A549 (cell line): ENCODE data around the gene TAF11L3. TPM values are rescaled to one million over a fixed set of nuclear protein-coding genes. Genes with fewer than 3 reads are reported as not detected.
"Not testable (repeated sequence)": the region's sequence is repeated elsewhere in the genome, so short reads cannot be mapped to it uniquely, and the experiment has no call there.

Experiments used
- ATAC-seq, 2 experiments: fragments of 200-7000 bp in 1 of 2; fragments of >200 bp in 1 of 2; cut with Nextera tagmentation in 1 of 2; cut with Tn5 transposase in 1 of 2; 3 replicates each; pipeline versions ENCODE4 v1.8.0 to v1.9.1; 2018 to 2020; ENCODE audit warnings: mild to moderate bottlenecking in 1 of 2, moderate library complexity in 1 of 2
- CTCF ChIA-PET: fragments of 300-600 bp; sonication (Branson Sonifier 250); formaldehyde crosslinking; extraction: SDS; loops from one replicate; lab custom pipeline; 2021; ENCODE audit warnings: antibody characterized with exemption, inconsistent platforms; lab: Yijun Ruan, JAX
- POLR2A ChIA-PET: fragments of 350-600 bp; formaldehyde crosslinking; extraction: SDS; loops from one replicate; lab custom pipeline; 2021; ENCODE audit warnings: antibody characterized with exemption, inconsistent platforms; lab: Yijun Ruan, JAX
- DNase-seq, 2 experiments: peaks; one replicate each; pipeline versions ENCODE4 v3.0.0 to v3.0.0-alpha.2; 2011 to 2016; ENCODE audit warnings: low read depth in 1 of 2, low spot score in 1 of 2
- FAIRE-seq: peaks from 2 replicates; lab custom pipeline; 2011; peaks lifted over from hg19 to GRCh38; lab: Jason Lieb, UNC
- H3K27ac ChIP-seq, 2 experiments: fragments of >200 bp; sonication (Bioruptor Twin); formaldehyde crosslinking; 3 replicates each; pipeline ENCODE4 v1.5.1; 2016 to 2017
- H3K4me1 ChIP-seq: fragments of >200 bp; sonication (Bioruptor Twin); formaldehyde crosslinking; 3 replicates; pipeline ENCODE4 v1.6.1; 2016
- H3K4me2 ChIP-seq: fragments of >200 bp; sonication (Bioruptor Twin); formaldehyde crosslinking; 3 replicates; pipeline ENCODE4 v1.6.1; 2016
- H3K4me3 ChIP-seq: fragments of >200 bp; sonication (Bioruptor Twin); formaldehyde crosslinking; 3 replicates; pipeline ENCODE4 v1.5.1; 2016
- H3K9me3 ChIP-seq: fragments of >200 bp; sonication (Bioruptor Twin); formaldehyde crosslinking; 3 replicates; pipeline ENCODE4 v1.6.1; 2016
- CHD2 ChIP-seq: fragments of 150-350 bp; IDR thresholded peaks from 2 replicates; pipeline ENCODE4 v1.6.1; 2014; ENCODE audit warnings: low read length; ENCODE audit not compliant: partially characterized antibody
- CTCF ChIP-seq: fragments of >200 bp; sonication (Bioruptor Twin); formaldehyde crosslinking; IDR thresholded peaks from 3 replicates; pipeline ENCODE4 v1.5.1; 2016
- ELK1 ChIP-seq: fragments of 150-350 bp; IDR thresholded peaks from 2 replicates; pipeline ENCODE4 v1.6.1; 2014; ENCODE audit warnings: low read depth, mild to moderate bottlenecking, low read length
- FOSB ChIP-seq: fragments of 250-450 bp; sonication (Bioruptor Pico); IDR thresholded peaks from 2 replicates; pipeline ENCODE4 v1.5.0; 2020; ENCODE audit warnings: mild to moderate bottlenecking, moderate library complexity
- FOSL2 ChIP-seq, 2 experiments: fragments of 450-650 bp in 1 of 2; fragments of >200 bp in 1 of 2; sonication (Bioruptor Twin) in 1 of 2; formaldehyde crosslinking; IDR thresholded peaks; 2 replicates each; pipeline versions ENCODE4 v1.5.0 to v1.6.1; 2016 to 2020; ENCODE audit warnings: mild to moderate bottlenecking in 1 of 2, moderate library complexity in 1 of 2
- FOXS1 ChIP-seq: fragments of 250-450 bp; sonication (Bioruptor Pico); IDR thresholded peaks from 2 replicates; pipeline ENCODE4 v1.5.0; 2020; ENCODE audit warnings: mild to moderate bottlenecking, moderate library complexity
- MAFK ChIP-seq: fragments of 450-650 bp; IDR thresholded peaks from 2 replicates; pipeline ENCODE4 v1.6.1; 2014; ENCODE audit not compliant: partially characterized antibody
- MAX ChIP-seq: IDR thresholded peaks from 2 replicates; pipeline ENCODE4 v1.6.1; 2012
- MAZ ChIP-seq: fragments of 150-350 bp; IDR thresholded peaks from 2 replicates; pipeline ENCODE4 v1.6.1; 2014; ENCODE audit warnings: antibody characterized with exemption, low read depth, low read length, borderline replicate concordance
- NPAS2 ChIP-seq: fragments of 250-450 bp; sonication (Bioruptor Pico); IDR thresholded peaks from 2 replicates; pipeline ENCODE4 v1.8.0; 2022; ENCODE audit warnings: mild to moderate bottlenecking, moderate library complexity, borderline replicate concordance
- NR3C1 ChIP-seq: fragments of >200 bp; sonication (Bioruptor Twin); formaldehyde crosslinking; IDR thresholded peaks from 3 replicates; pipeline ENCODE4 v1.6.1; 2017
- PBX3 ChIP-seq: IDR thresholded peaks from 2 replicates; pipeline ENCODE4 v1.6.1; 2012
- TFCP2L1 ChIP-seq: fragments of 250-450 bp; sonication (Bioruptor Pico); IDR thresholded peaks from 2 replicates; pipeline ENCODE4 v1.5.0; 2021; ENCODE audit warnings: mild to moderate bottlenecking
- ZSCAN20 ChIP-seq: fragments of 250-450 bp; sonication (Bioruptor Pico); IDR thresholded peaks from 2 replicates; pipeline ENCODE4 v1.8.0; 2022; ENCODE audit warnings: mild to moderate bottlenecking, moderate library complexity
- WGBS: methylation state at CpG from one replicate; pipeline ENCODE4 v1.1.6; 2017; ENCODE audit errors: missing lambda C conversion rate; 5-methylcytosine and 5-hydroxymethylcytosine counted together
- polyA minus RNA-seq: library from RNA; depleted of rRNA, polyadenylated mRNA; stranded (reverse); fragments of >200 nt; gene quantifications from 2 replicates; pipeline ENCODE4 v1.2.3, GENCODE V29; 2011; rRNA and poly(A)+ RNA removed
- polyA plus RNA-seq, 4 experiments: library from polyadenylated mRNA; depleted of rRNA in 3 of 4; stranded (reverse); fragments of >200 nt; fragmentation: RNase III in 1 of 4; extraction: RNeasy Plus Mini Kit Qiagen cat#74134 plus additional on column Dnase treatment in 1 of 4; gene quantifications; 2 replicates in 3 of 4; 3 replicates in 1 of 4; pipeline ENCODE4 v1.2.3, GENCODE V29; 2011 to 2017

TAF11L3 gene
- polyA plus RNA-seq (2011; rRNA removed) (not detected in 2 replicates), polyA plus RNA-seq (2017; fragmentation: RNase III; extraction: RNeasy Plus Mini Kit Qiagen cat#74134 plus additional on column Dnase treatment) (not detected in 3 replicates), polyA minus RNA-seq (not detected in 2 replicates)
- polyA plus RNA-seq (2012; cell fraction: cytosol; rRNA removed) = not detected in 2 replicates
- not detected in 2 replicates for polyA plus RNA-seq (2012; cell fraction: nucleus; rRNA removed)

GRCh38 chr5:17518067-17518466 lies at the start of gene TAF11L3:
Gene TAF11L3 (plus strand): TSS chr5:17518367.
- DNase-seq, H3K4me3 ChIP-seq, H3K4me1 ChIP-seq, FAIRE-seq, ATAC-seq, H3K27ac ChIP-seq, H3K9me3 ChIP-seq, H3K4me2 ChIP-seq, CTCF ChIA-PET, POLR2A ChIA-PET: not testable (repeated sequence)
- no CpG with 5 or more reads among the region's 15 CpGs for WGBS

- ATAC-seq (no peak), FAIRE-seq (no peak), DNase-seq (no peak)
- Histone ChIP-seq H3K9me3 (no peaks in the 10 kb centered on the region), H3K4me2 (no peak overlapping the region), H3K4me1 (no peaks in the 10 kb centered on the region), H3K4me3 (no peak overlapping the region), H3K27ac (no peak overlapping the region)
- ChIA-PET CTCF (interaction anchor here (1.3 kb wide), 1 partner anchor 35 kb away, joined by 3 read pairs; no protein-coding TSS in a partner anchor), POLR2A (no interaction called here)
- TF ChIP-seq PBX3 = no peak
- no peak for TF ChIP-seq NR3C1
- TF ChIP-seq NPAS2 (CRISPR knock-in tag) = no peak
- TF ChIP-seq CHD2 = no peak
- TF ChIP-seq MAX = no peak
- no peak for TF ChIP-seq MAFK
- TF ChIP-seq CTCF = no peak
- TF ChIP-seq FOXS1 (CRISPR knock-in tag) = no peak
- TF ChIP-seq FOSL2 (IDR thresholded peaks at IDR 0.05) = no peak
- no peak for TF ChIP-seq FOSL2 (CRISPR knock-in tag; IDR thresholded peaks at IDR 0.05)
- no peak for TF ChIP-seq MAZ
- TF ChIP-seq ELK1 = no peak
- TF ChIP-seq ZSCAN20 (CRISPR knock-in tag) = no peak
These were observed 48.1 kb upstream of the TAF11L3 start for GRCh38 chr5:17470064-17470463.

- H3K4me2 ChIP-seq, CTCF ChIA-PET, H3K27ac ChIP-seq, POLR2A ChIA-PET, FAIRE-seq, H3K4me3 ChIP-seq, H3K4me1 ChIP-seq, DNase-seq, H3K9me3 ChIP-seq, ATAC-seq: not testable (repeated sequence)
These were observed 43.1 kb upstream of the TAF11L3 start for GRCh38 chr5:17475064-17475463.

- H3K27ac ChIP-seq = no peak overlapping the region
These were observed 41.1 kb upstream of the TAF11L3 start for GRCh38 chr5:17477043-17477442.

More at GRCh38 chr5:17477043-17477442, 41.1 kb upstream of the TAF11L3 start:
- H3K4me1 ChIP-seq = peaks cover 7% of the 10 kb centered on the region; the same call in 1 of the 3 replicates
- no peak for ATAC-seq
- no peak for FAIRE-seq
- H3K4me3 ChIP-seq = no peak overlapping the region
- no peak for TF ChIP-seq TFCP2L1 (CRISPR knock-in tag)
- no peak for TF ChIP-seq FOSB (CRISPR knock-in tag)
- DNase-seq = no peak
- ChIA-PET POLR2A (no interaction called here), CTCF (interaction anchor here (0.6 kb wide), 3 partner anchors 8 to 801 kb away, joined by 3 to 5 read pairs (median 3); no protein-coding TSS in a partner anchor)
- WGBS = 81% methylated on average over 3 of the region's 3 CpGs
- no peak overlapping the region for H3K4me2 ChIP-seq
- H3K9me3 ChIP-seq = no peaks in the 10 kb centered on the region
